SIG-M5 (cell line): ENCODE measurements around the gene ARGLU1.
A peak's percentile ranks its signal among the peaks of the same experiment; 100 is the strongest.

ENCODE experiments used
- DNase-seq: peaks from one replicate; lab custom pipeline; 2025; lab: John Stamatoyannopoulos, UW

The ARGLU1 gene

GRCh38 chr13:106541826-106542225 is 26.1 kb downstream of the ARGLU1 start:
- DNase-seq: no peak

- DNase-seq: no peak
These were observed 27.3 kb downstream of the ARGLU1 start for GRCh38 chr13:106540613-106541012.

DNA sequence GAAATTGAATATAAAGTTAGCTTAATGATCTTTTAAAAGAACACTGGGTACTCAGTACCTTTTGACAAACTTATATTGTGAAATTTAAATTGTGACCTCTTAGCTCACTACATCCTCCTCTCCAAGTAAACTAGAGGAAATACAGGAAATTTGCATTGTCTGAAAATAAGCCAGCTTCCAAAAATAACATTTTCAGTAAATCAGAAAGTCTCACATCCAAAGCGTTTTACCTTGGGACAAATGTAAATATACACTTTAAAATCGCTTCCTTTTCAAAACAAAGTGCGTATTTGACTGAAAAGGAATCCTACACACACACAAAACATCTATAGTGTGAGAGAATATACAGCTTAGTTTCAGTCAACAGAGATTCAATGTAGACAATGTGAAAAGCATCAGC is 30.4 kb downstream of the ARGLU1 start:
- DNase-seq: no peak

- DNase-seq: peak; percentile 11
These were observed 31.5 kb downstream of the ARGLU1 start for GRCh38 chr13:106536244-106537034.

- DNase-seq: peak; percentile 42
These were observed 32.2 kb downstream of the ARGLU1 start, which contains the start of gene EFNB2 for GRCh38 chr13:106535552-106536243. TSS of gene EFNB2 (minus strand) at chr13:106535662. CDS start at chr13:106534964, 698 bp downstream.

DNA sequence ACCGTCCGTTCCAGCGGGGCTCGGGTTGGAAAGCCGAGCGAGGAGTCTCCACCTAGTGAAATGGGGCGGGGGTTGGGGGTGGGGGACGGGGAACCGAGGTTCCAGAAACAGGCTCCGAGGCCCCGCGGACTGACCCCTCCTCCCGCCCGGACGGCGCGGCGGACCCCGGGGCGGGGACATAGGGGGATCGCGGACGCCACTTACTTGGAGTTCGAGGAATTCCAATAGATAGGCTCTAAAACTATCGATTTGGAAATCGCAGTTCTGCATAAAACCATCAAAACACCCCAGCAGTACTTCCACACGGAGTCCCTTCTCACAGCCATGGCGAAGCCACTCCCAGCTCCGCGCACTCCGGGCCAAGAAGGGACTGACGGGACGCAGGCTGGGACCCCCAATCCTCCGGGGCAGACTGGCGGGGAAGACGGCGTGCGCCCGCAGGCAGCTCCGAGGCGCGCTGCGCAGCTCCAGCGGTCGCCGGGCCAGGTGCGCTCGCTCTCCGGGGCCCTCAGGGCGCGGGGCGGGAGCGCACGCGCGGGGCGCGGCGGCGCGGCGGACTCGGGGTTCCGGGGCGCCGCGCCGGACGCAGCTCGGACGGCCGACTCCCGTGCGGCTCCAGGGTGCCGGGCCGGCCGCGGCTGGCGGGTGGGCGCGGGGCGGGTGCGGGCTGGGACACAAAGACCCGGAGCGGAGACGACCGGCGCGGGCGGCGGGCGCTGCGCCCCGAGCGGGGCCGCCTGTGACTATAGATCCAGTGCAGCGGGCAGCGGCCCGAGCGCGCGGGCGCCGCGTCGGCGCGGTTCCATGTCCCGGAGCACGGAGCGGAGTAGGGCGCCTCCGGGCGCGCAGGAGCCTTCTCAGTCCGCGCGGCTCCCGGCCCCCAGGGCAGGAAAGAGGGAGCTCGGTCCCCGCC is 33.0 kb downstream of the ARGLU1 start:
- no peak for DNase-seq

GRCh38 chr13:106533943-106534638 is 33.8 kb downstream of the ARGLU1 start:
- DNase-seq: no peak

DNA sequence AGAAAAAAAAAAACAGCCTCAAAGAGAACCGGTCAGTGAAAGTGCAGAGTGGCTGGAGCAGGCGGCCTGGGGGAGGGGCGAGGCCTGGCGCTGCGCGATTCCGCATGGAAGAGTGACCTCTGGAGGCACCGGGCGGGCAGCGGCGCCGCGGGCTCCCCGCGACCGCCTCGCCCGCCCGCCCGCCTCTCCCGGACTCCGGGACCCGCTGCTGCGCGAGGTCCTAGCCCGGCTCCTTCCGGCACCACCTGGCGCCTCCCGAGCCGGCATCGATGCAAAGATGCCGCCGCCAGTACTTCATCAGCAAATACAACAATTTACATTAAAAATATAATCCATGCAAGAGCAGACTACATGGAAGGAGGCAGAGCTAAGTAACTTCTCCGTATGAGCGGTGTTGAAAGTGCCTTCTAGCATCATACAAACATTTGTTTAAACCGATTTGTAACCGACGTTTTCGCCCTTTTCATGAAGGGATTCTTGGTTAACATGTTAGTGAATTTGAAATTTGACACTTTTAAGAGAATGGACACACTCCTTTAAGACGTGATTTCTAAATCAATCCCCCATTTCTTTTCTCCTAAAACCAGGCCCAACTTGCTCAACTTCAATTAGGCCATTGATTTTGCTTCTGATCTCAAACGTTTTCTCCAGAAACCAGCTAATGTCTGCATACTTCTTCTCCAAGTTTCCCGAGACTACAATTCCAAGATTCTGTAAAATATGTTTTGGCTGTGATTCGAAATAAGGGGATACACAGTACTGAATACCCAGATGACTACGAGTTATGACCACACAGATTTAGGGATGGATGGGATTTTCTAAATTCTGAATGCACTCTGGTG is 34.6 kb downstream of the ARGLU1 start:
- DNase-seq: no peak

DNA sequence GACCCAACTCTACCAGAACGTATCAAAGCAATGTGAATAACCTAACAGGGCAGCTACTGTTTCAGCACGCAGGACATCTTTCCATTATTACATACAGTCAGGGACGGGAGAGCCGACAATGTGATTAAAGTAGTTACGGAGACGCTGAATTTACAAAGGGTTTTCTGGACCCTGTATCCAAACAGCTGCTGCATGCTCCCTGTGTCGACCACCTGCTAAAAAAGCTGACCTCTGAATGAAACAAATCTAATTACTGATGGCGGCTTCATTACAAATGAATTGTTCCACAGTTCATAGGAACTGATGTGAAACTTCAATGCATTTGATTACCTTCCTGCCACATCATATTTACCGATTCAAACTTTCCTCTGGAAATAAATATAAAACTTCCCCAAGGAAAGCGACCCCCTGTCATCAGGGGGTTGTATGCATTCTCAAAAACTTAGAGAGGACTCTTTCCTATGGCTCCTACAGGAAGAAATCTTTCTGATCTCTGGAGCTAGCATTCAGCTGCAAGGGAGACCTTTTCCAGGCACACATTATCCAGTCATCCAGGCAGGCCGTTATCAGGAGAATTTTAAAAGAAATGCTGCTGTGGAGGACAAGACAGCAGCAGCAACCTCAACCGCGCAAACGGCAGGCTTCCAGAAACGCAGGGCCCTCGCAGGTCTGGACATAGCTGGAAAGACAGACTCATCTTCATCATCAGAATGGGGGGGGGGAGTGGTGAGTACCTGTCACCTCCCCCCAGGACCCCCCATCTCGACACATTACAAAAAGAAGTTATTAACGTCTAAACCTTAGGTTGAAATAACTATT is 35.6 kb downstream of the ARGLU1 start:
- no peak for DNase-seq

- DNase-seq: no peak
These were observed 36.9 kb downstream of the ARGLU1 start for GRCh38 chr13:106530980-106531481.

DNA sequence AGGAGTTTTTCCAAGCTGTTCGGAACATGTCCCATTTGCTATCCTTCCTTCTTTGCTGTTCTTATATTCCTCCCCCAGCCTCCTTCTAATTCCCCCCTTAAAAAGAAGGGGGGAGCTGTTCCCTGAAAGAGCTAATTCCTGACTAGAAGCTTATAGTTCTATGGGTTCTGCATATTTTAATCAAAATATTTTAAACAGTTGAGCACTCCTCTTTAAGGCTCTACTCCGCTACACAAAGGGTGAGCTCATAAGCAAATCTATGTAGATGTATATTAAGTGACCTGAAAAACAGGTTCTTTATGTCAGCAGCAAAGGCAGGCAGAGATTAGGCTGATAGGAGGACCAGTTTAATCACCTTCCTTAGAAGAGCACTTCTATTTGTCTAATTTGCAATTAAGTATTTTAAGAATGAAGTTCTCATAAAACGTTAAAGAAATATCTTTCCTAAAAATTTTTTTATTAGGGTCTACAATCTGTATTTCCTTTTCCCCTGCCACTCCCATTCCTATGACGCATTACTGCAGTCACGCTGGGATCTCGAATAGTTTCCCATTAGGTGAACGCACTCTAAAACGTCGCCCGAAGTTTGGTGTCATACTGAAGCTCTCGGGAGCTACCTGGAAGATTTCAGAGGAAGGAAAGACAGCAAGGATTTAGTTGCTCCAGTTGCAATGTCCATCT is 37.6 kb downstream of the ARGLU1 start:
- DNase-seq: no peak

GRCh38 chr13:106529415-106530170 is 38.3 kb downstream of the ARGLU1 start:
- DNase-seq: no peak

DNA sequence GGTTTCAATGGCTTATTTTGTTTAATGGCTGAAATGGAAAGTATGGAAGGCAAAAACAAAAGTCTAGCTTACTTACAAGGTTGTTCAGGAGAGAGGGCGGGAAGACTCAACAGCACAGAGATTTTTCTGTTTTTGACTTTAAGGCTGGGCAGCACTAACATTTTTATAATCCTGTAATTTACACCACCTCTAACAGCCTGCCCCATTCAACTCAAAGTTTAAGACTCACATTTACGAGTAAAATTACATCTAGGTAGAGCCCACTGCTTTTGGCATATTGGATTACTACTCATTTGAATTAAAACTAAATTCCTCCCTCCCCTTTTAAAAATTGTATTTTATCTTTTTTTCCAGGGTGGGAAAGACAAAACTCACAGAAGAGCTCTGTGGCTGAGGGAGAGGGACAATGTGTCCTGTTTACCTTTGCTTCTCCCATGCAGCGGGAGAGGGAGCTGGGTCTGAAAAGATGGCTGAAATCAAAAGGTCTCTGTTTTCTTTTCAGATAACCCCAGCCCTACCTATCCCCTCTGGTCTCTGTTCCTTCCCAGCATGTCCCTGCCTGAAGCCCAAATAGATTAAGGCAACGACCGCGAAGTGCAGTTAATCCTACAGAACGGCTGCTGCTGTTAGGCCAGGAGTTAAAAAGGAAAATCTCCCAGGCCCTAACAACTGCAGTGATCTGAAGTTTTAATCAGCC is 39.1 kb downstream of the ARGLU1 start:
- no peak for DNase-seq

DNA sequence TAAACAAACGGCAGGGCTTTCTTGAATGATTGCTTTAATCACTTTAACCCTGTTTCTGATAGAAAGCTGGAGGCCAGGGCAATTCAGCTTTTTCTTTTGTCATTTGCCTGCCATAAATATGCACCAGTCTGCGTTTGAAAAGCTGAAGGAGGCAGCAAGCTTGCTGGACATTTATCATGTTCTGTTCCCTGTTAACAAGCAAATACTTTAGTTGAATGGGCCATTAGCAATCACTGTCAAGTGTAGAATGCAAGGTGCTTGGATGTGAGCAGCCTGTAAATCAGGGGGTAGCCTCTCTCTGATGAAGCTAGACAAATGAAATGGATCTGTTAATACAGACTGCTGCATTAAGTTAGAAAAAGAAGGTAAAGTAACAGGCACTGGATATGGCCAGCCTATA is 40.1 kb downstream of the ARGLU1 start:
- no peak for DNase-seq

GRCh38 chr13:106527445-106527801 is 40.5 kb downstream of the ARGLU1 start:
- DNase-seq: no peak

DNA sequence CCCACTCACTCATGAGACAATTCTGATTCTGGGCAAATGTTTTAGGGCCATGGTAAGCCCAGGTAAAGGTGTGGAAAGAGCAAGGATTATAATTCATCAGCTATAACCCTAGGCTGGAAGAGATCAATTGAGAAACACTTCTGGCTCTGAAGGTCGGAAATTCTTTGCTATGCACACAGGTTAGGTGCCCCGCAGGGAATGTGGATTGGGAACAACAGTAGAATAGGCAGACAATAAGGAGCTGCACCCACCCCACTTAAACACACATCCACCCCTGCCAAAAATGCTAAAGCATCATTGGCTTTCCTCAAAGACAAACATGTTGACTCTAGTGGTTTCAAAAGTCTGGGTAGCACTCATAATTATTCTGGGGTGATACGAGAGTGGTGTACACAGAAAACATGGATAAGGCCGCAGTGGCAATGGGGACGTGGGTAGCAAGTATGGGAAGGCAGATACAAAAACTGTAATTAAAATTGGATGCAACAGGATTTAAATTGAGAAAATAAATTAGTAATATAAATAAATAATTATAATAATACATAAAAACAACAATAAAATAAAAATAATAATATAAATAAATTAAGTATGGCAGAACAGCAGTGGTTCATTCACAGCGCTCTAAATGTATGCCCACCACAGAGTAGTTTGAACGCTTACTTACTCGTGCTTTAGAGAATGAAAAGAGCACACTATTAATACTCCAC is 41.0 kb downstream of the ARGLU1 start:
- DNase-seq: no peak

DNA sequence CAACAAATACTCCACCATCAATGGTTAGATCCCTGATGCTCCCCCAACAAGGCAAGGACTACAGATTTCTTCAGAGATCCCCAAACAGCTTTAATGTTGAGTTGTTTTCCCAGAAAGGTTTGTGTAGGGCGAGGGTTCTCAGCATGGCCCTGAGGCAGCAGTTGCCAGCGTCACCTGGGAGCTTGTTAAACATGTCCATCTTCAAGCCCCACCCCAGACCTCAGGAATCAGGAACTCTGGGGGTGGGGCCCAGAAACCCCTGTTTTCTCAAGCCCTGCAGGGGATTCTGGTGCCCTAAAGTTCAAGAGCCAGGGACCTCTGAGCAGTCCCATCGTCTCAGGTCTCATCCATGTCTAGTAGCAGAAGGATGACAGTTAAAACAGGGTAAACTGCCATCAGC is 42.1 kb downstream of the ARGLU1 start:
- DNase-seq: no peak
